UCSD-AML1 (cell line): ENCODE data around the gene WSCD1.

Source experiments
- DNase-seq: peaks from one replicate; lab custom pipeline; 2025; ENCODE audit not compliant: unreplicated experiment; lab: John Stamatoyannopoulos, UW

The WSCD1 gene

DNA sequence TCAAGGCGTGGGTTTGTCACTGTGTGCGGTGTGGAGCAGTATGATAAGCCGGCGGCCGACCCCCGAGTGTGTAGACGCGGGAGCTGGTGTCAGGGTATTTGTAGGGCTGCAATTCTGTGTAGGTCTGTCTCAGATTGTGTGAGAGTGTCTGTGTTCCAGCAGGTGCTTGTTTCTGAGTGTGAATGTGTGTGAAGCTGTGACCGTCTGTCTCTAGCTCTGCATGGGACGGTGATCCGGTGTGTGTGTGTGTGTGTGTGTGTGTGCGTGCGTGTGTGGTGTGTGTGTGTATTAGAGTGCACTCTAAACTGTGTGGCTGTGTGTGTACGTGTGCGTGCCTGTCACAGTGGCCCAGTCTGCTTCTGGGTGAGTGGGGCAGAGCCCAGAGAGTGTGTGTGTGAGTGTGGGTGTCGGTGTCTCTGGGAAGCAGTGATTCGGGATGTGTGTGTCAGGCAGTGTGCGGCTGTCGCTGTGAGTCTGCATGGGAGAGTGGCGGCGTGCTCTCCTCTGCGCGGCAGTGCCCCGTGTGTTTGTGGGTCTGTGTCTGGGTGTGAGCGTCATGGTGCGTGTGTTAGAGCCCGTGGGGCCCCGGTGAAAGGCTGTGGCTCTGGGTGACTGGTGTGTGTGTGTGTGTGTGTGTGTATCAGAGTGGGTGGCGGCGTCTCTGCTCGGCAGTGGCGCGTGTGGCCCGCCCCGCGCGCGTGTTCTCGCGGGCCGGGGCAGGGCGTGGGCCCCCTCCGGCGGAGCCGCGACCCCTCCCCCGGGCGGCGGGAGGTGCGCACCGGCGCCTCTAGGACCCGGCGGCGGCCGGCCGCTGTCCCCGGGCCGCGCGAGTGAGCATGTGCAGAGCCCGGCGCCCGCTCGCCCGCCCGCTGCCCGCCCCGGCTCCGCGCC, at the start of gene WSCD1:
WSCD1 (plus strand) TSS at position 841 of the 891 bp plus-strand sequence. CDS start 10,280 bp downstream, outside the sequence.
- DNase-seq = no peak

GRCh38 chr17:6021011-6021400, 49.2 kb upstream of the WSCD1 start:
- DNase-seq = no peak

DNA sequence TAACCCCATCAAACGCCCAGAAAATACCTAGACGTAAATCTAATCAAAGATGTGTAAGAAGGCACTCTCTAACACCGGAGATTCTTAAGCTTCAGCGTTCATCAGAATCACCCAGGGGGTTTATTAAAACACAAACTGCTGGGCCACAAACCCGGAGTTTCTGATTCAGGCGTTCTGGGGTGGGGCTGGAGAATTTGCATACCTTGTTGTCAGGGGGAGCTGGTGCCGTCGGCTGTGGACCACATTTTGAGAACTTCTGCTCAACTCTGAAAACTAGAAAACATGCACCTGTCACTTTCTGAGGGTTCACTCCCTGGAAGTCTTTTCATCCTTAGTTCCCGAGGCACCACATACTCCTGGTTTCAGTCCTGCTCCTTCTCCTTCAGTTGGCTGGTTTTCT, 48.6 kb upstream of the WSCD1 start:
- DNase-seq = no peak

GRCh38 chr17:6023036-6023831, 46.9 kb upstream of the WSCD1 start:
- no peak for DNase-seq

DNA sequence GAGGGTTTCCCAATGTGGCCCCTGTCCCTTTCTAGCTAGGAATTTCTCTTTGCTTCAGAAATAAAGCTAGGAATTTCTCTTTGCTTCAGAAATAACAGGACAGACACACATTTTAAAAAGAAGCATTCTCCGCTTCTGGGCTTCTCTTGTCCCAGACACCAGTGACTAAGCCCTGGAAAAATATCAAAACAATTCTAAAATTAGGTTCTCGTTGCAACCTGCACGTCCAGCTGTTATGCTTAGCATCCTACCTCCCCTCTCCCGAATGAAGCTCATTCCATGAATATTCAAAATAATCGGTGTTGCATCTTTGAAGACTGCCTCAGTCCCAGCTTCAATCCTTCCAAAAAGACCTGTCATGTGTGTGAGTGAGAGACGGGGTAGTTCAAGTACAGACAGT, 45.6 kb upstream of the WSCD1 start:
- no peak for DNase-seq

DNA sequence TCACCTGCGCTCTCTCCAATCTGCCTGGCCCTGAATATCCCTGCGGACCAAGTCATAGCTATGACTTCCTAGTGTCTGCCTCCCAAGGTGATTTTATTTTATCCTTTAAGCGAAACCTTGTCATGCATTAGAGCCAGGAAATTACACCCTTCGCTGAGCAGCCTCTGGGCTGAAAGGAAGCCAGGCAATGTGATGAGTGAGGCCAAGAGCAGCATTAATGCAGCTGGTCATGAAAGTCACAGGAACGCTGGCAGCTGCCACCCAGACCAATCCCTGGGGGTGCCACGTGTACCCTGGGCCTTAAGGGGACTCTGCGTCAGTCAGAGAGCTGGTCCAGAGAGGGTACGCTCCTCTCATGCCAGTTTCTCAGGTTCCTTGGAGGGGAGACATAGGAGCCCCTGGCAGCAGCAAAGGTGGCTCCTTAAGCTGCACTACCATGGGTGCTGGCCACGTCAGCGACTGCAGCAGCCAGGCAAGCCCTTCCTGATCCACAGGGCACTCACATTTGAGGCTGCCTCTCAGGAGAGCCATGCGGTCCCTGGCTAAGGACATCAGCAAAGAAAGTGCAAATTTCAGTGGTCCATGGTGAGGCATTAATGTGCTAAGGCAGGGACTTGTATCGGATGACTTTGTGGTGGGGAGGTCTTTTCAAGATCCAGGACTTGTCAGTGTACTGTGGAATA, 42.7 kb upstream of the WSCD1 start:
- no peak for DNase-seq

- DNase-seq = no peak
These were observed 41.9 kb upstream of the WSCD1 start for GRCh38 chr17:6028294-6028693.

DNA sequence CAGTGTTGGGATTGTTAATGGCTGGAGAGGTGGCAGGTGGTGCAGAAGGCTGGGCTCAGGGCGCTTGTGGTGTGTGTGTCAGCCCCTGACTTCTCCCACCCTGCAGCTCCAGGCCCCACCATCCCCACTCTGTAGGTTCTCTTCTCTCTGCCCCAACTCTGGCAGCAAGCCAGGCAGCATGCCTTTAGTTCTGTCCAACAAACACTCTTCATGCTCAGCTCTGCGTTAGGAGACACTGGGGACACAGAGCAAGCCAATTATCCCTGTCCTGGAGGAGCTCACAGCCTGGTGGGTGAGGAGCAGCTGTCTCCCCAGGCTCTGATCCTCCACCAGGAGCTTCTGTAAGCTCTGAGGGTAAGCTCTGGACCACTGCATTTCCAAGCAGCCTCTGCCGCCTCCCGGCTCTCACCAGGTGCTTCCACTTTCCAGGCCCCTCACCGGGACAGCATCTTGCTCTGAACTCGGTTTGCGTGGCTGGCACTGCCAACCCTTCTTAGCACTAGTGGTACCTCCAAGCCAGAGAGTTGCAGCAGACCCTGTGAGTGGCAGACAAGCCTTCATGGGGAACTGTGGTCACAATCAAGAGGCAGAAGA, 34.3 kb upstream of the WSCD1 start:
- no peak for DNase-seq

- DNase-seq = no peak
These were observed 29.7 kb upstream of the WSCD1 start for GRCh38 chr17:6040504-6040903.

DNA sequence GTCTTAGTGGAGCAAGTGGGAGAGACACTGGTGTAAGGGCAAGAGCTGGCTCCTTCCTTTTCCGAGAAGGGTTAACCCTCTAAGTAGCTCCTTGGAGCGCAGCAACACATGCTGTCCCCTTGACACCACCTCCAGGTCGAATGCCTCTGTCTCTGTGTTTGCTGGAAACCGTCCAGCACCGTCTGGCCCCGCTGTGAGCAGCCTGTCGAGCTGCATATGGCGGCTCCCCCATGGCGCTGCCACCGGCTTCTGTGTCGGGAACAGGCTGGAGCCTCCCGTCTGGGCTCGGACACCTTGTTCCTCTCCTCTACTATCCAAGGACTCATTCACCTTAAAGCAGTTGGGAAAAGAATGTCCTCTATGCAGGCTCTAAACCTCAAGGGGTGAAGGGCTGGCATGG, 28.9 kb upstream of the WSCD1 start:
- DNase-seq = no peak

GRCh38 chr17:6043405-6043804, 26.8 kb upstream of the WSCD1 start:
- no peak for DNase-seq

DNA sequence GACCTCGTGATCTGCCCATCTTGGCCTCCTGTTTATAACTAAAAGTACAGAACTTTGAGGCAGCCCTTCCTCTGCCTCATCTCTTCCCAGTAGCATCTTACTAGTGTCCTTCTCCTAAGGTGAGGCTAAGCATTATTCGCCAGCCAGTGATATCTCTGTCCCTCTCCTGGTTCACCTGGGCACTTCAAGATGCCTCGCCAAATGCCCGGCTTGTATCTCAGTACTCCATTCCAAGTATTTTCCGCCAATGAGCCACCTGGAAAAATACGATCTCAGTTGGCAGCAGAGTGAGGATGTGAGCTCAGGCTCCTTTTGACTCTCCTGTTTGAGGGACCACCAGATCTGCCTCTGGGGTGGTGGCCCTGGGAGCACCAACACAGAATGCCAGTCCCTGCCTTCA, 25.9 kb upstream of the WSCD1 start:
- no peak for DNase-seq

- DNase-seq = no peak
These were observed 24.4 kb upstream of the WSCD1 start for GRCh38 chr17:6045621-6046357.

GRCh38 chr17:6046431-6046830, 23.7 kb upstream of the WSCD1 start:
- no peak for DNase-seq

DNA sequence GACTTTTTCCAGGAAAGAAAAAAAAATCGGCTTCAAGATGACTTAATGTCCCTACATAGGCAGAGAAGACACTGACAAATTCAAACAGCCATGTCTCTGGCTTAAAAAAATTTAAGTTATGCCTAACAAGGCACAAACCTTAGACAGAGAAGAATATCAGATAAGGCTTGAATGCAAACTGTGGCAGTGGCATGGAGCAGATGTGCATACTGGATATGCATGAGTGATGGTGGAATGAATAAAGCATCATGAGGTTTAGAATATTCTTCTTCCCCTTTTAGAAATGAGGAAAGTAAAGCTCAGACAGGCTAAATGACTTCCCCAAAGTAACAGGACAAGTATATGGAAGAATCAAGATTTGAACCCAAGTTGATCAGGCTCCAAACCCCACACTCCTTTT, 23.2 kb upstream of the WSCD1 start:
- DNase-seq = no peak

DNA sequence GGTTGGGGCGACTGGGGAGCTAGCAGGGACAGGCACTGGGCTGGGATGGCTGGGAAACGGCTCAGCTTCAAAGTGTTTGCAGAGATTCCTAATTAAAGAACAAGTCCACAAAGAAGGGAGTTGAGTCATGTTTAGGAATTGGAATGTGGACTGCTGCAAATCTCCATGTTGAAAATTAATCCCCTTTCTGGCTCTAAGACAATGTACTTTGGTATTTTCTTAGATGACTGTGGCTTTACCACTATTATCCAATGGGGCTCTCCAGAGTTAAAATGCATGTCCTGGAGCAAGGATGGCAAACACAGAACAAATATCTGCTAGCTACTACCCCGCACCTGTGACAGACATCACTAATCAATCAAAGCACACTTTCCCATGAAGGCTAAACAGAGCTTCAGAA, 22.2 kb upstream of the WSCD1 start:
- no peak for DNase-seq

- no peak for DNase-seq
These were observed 21.7 kb upstream of the WSCD1 start for GRCh38 chr17:6048486-6048885.

DNA sequence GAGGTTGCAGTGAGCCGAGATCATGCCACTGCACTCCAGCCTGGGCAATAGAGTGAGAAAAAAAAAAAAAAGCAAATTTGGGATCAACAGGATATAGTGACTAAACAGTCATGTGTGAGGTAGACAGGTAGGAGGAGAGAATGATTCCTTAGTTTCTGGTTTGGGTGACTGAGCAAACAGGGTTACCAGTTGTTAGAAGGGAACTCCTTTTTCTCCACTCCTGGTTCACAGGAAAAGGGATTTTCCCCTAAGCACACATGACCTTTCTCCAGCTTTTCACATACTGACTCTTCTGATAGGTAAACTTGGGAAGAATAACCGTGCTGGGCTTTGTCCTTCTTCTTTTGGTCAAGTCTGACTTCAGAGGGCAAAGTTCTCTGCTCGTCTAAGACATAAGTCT, 17.3 kb upstream of the WSCD1 start:
- DNase-seq = no peak

- DNase-seq = no peak
These were observed 15.8 kb upstream of the WSCD1 start for GRCh38 chr17:6054372-6054771.

- DNase-seq = no peak
These were observed 14.1 kb upstream of the WSCD1 start for GRCh38 chr17:6056104-6056503.

DNA sequence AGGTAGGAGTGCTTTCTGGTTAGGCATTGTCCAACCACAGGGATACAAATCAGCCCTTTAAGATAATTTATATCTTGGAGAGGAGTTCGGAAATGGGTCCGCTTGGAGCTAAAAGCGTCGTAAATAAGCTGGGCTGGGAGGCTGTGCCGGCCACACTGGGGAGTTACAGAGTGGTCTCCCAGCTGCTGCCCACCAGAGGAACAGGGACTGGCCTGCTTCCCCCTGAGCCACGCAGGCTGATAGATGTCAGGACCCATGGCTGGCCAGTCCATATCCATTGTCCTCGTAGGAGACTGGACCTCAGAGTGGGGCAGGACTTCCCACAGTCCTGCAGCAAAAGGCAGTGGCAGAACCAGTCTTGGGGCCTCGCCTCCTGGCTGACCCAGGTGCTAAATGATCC, 12.6 kb upstream of the WSCD1 start:
- no peak for DNase-seq
